Smooth muscle cell (in vitro differentiated cells): ENCODE results near the gene HYAL3. TPM values are rescaled to one million over a fixed set of nuclear protein-coding genes. Genes with fewer than 3 reads are reported as not detected.

ENCODE experiments used
- DNase-seq: peaks from one replicate; lab custom pipeline; 2025; ENCODE audit not compliant: unreplicated experiment; lab: John Stamatoyannopoulos, UW
- H2AFZ ChIP-seq: fragments of 200-600 bp; sonication (generic); 2 replicates; pipeline ENCODE4 v1.6.0; 2016; ENCODE audit warnings: antibody characterized with exemption, low read depth, mild to moderate bottlenecking
- H3F3A ChIP-seq: fragments of 200-600 bp; sonication (generic); 2 replicates; pipeline ENCODE4 v1.6.0; 2017; ENCODE audit warnings: antibody characterized with exemption, low read depth
- H3K27ac ChIP-seq: fragments of 200-600 bp; sonication (generic); 2 replicates; pipeline ENCODE4 v1.5.1; 2016; ENCODE audit warnings: low read depth, mild to moderate bottlenecking
- H3K27me3 ChIP-seq: fragments of 200-600 bp; sonication (generic); 2 replicates; pipeline ENCODE4 v1.6.1; 2016; ENCODE audit warnings: low read depth, mild to moderate bottlenecking
- H3K36me3 ChIP-seq: fragments of 200-600 bp; sonication (generic); 2 replicates; pipeline ENCODE4 v1.5.1; 2016; ENCODE audit warnings: low read depth
- H3K4me1 ChIP-seq: fragments of 200-600 bp; sonication (generic); 2 replicates; pipeline ENCODE4 v1.5.1; 2016; ENCODE audit warnings: low read depth
- H3K4me2 ChIP-seq: fragments of 200-600 bp; sonication (generic); 2 replicates; pipeline ENCODE4 v1.6.0; 2016; ENCODE audit warnings: mild to moderate bottlenecking
- H3K4me3 ChIP-seq: fragments of 200-600 bp; sonication (generic); 2 replicates; pipeline ENCODE4 v1.5.1; 2016; ENCODE audit warnings: mild to moderate bottlenecking
- H3K79me2 ChIP-seq: fragments of 200-600 bp; sonication (generic); 2 replicates; pipeline ENCODE4 v1.6.0; 2016; ENCODE audit warnings: low read depth, mild to moderate bottlenecking
- H3K9ac ChIP-seq: fragments of 200-600 bp; sonication (generic); 2 replicates; pipeline ENCODE4 v1.6.0; 2016; ENCODE audit warnings: low read depth
- H3K9me3 ChIP-seq: fragments of 200-600 bp; sonication (generic); replicated peaks from 2 replicates; pipeline ENCODE4 v1.5.1; 2016; ENCODE audit warnings: low read depth
- H4K20me1 ChIP-seq: fragments of 200-600 bp; sonication (generic); 2 replicates; pipeline ENCODE4 v1.6.0; 2016; ENCODE audit warnings: low read depth
- WGBS: methylation state at CpG from one replicate; pipeline ENCODE4 v1.1.7; 2016; ENCODE audit warnings: low lambda C conversion rate; 5-methylcytosine and 5-hydroxymethylcytosine counted together
- polyA plus RNA-seq: library from polyadenylated mRNA; unstranded; fragments of >200 nt; fragmentation: Nextera tagmentation; extraction: Ambion mirVana; gene quantifications from 2 replicates; pipeline ENCODE4 v1.2.1, GENCODE V29; 2016
- total RNA-seq: library from RNA; depleted of rRNA; stranded (reverse); fragments of >200 nt; gene quantifications from 2 replicates; pipeline ENCODE4 v1.2.3, GENCODE V29; 2014
- TF ChIP-seq, protein P1 (sequence below): fragments of 200-600 bp; sonication (generic); IDR thresholded peaks from 2 replicates; pipeline ENCODE4 v1.5.1; 2017; ENCODE audit warnings: borderline replicate concordance, mild to moderate bottlenecking, antibody characterized with exemption; ENCODE audit not compliant: insufficient read depth, poor library complexity, severe bottlenecking

Gene HYAL3
- total and polyA plus RNA-seq, 2 experiments from 2014 or later: 2.5 to 3.7 TPM

DNA sequence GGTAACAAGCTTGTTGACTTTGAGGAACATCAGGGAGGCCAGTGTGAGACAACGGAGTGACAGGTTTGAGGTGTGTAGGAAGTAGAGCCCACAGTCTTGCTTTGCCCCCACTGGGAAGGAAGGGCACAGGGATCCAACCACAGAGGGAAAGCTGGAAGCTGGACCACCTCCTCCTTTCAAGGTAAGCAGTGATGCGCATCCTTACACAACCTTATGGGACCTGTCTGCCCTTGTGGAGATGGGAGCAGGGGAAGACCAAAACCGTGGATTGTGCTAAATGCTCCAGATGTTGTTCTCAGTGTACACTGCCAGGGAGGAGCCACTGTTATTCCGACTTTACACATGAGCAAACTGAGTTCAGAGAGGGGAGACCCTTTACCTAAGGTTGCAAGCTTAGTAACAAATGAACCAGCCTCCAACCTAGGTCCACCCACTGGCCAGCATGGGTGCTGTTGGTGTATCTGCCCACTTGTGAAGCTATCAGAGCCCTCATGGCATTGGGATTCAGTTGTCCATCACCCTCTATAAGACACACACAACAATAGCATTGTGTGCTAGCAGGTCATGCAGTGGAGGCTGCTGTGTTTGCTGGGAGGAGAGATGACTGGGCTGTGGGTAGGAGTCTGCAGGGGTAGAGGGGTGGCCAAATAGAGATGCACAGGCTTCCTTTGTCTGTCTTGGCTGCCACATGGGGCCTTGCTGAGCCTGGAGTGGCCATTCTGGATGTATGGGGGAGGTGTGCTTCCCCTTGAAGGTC lies 20.9 kb downstream of the HYAL3 start:
- no peak overlapping the region for H3K4me2 ChIP-seq

DNA sequence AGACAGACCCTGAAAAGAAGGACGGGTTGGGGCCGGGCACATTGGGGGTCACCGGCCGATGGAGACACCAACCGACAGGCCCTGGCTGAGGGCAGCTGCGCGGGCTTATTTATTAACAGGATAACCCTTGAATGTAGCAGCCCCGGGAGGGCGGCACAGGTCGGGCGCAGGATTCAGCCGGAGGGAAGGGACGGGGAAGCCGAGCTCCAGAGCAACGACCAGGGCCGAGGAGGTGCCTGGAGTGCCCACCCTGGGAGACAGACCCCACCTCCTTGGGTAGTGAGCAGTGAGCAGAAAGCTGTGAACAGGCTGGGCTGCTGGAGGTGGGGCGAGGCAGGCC lies 22.5 kb downstream of the HYAL3 start:
- H3K9ac ChIP-seq: no peak overlapping the region
- TF ChIP-seq, protein P1, sequence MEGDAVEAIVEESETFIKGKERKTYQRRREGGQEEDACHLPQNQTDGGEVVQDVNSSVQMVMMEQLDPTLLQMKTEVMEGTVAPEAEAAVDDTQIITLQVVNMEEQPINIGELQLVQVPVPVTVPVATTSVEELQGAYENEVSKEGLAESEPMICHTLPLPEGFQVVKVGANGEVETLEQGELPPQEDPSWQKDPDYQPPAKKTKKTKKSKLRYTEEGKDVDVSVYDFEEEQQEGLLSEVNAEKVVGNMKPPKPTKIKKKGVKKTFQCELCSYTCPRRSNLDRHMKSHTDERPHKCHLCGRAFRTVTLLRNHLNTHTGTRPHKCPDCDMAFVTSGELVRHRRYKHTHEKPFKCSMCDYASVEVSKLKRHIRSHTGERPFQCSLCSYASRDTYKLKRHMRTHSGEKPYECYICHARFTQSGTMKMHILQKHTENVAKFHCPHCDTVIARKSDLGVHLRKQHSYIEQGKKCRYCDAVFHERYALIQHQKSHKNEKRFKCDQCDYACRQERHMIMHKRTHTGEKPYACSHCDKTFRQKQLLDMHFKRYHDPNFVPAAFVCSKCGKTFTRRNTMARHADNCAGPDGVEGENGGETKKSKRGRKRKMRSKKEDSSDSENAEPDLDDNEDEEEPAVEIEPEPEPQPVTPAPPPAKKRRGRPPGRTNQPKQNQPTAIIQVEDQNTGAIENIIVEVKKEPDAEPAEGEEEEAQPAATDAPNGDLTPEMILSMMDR: no peak
- no peak overlapping the region for H3K27ac ChIP-seq
- H3F3A ChIP-seq: no peaks in the 10 kb centered on the region
- WGBS: 94% methylated on average over 17 of the region's 17 CpGs
- peaks cover 42% of the 10 kb centered on the region for H3K27me3 ChIP-seq
- peaks cover 8% of the 10 kb centered on the region for H4K20me1 ChIP-seq
- peaks cover 4% of the 10 kb centered on the region for H3K4me1 ChIP-seq
- H3K36me3 ChIP-seq: no peaks in the 10 kb centered on the region
- H3K4me3 ChIP-seq: no peak overlapping the region
- no peaks in the 10 kb centered on the region for H3K79me2 ChIP-seq
- no peak for DNase-seq
- no peak overlapping the region for H3K4me2 ChIP-seq
- H2AFZ ChIP-seq: no peak overlapping the region
- H3K9me3 ChIP-seq: no peaks in the 10 kb centered on the region

More for the DNA sequence above, 20.9 kb downstream of the HYAL3 start:
- no peaks in the 10 kb centered on the region for H3F3A ChIP-seq
- peaks cover 8% of the 10 kb centered on the region for H4K20me1 ChIP-seq
- no peaks in the 10 kb centered on the region for H3K36me3 ChIP-seq
- no peak overlapping the region for H3K9ac ChIP-seq
- H3K9me3 ChIP-seq: no peaks in the 10 kb centered on the region
- no peak overlapping the region for H3K4me3 ChIP-seq
- peaks cover under 1% of the 10 kb centered on the region for H3K4me1 ChIP-seq
- no peak overlapping the region for H2AFZ ChIP-seq
- no peak for DNase-seq
- peaks cover 39% of the 10 kb centered on the region for H3K27me3 ChIP-seq
- 90% methylated on average over 4 of the region's 4 CpGs for WGBS
- TF ChIP-seq, protein P1: no peak
- H3K27ac ChIP-seq: no peak overlapping the region
- H3K79me2 ChIP-seq: no peaks in the 10 kb centered on the region

DNA sequence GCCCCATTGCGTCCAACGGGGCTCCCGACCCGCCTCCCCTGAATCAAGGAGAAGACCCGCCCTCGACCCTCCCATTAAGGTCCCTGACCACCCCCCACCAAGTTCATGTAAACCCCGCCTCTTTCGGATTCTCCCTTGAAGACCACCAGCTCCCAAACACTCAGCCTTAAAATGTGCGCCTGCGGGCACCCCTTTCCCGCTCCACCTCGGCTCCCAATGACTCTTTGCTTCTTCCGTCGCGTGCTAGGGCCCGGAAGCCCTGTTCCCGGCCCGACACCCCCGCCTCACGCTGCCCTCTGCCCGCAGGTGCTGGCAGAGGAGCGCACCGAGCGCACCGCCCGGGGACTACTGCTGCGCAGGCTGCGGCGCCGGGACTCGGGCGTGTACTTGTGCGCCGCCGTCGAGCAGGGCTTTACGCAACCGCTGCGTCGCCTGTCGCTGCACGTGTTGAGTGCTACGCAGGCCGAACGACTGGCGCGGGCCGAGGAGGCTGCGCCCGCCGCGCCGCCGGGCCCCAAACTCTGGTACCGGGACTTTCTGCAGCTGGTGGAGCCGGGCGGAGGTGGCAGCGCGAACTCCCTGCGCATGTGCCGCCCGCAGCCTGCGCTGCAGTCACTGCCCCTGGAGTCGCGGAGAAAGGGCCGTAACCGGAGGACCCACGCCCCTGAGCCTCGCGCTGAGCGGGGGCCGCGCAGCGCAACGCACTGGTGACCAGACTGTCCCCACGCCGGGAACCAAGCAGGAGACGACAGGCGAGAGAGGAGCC lies 23.0 kb downstream of the HYAL3 start:
- peaks cover 8% of the 10 kb centered on the region for H4K20me1 ChIP-seq

More for the DNA sequence above, 23.0 kb downstream of the HYAL3 start:
- no peak overlapping the region for H2AFZ ChIP-seq
- WGBS: 50% methylated on average over 73 of the region's 79 CpGs
- no peak overlapping the region for H3K4me2 ChIP-seq
- TF ChIP-seq, protein P1: no peak
- no peak overlapping the region for H3K27ac ChIP-seq
- H3K9me3 ChIP-seq: no peaks in the 10 kb centered on the region
- H3K9ac ChIP-seq: no peak overlapping the region
- DNase-seq: no peak
- no peak overlapping the region for H3K4me3 ChIP-seq
- H3K27me3 ChIP-seq: peaks cover 42% of the 10 kb centered on the region
- H3K36me3 ChIP-seq: no peaks in the 10 kb centered on the region
- H3K4me1 ChIP-seq: peaks cover 4% of the 10 kb centered on the region
- no peaks in the 10 kb centered on the region for H3K79me2 ChIP-seq
- no peaks in the 10 kb centered on the region for H3F3A ChIP-seq
